HEK293 (cell line): ENCODE results near the gene HNRNPH2.

Experiments used
- EGR2 ChIP-seq: fragments of 450-650 bp; formaldehyde crosslinking; IDR thresholded peaks from 2 replicates; pipeline ENCODE4 v1.5.1; 2016; ENCODE audit warnings: low read depth, missing biosample characterization, missing genetic modification characterization
- GFI1B ChIP-seq: fragments of 450-650 bp; formaldehyde crosslinking; IDR thresholded peaks from 2 replicates; pipeline ENCODE4 v1.5.1; 2016; ENCODE audit warnings: missing biosample characterization, missing genetic modification characterization
- PRDM1 ChIP-seq: fragments of 450-650 bp; formaldehyde crosslinking; IDR thresholded peaks from 2 replicates; pipeline ENCODE4; 2016; ENCODE audit warnings: missing biosample characterization, missing genetic modification characterization
- RBAK ChIP-seq: fragments of 450-650 bp; formaldehyde crosslinking; IDR thresholded peaks from 2 replicates; pipeline ENCODE4 v1.5.1; 2016; ENCODE audit warnings: missing biosample characterization, missing genetic modification characterization
- SP3 ChIP-seq: fragments of 450-650 bp; formaldehyde crosslinking; IDR thresholded peaks from 2 replicates; pipeline ENCODE4 v1.5.1; 2016; ENCODE audit warnings: missing biosample characterization, missing genetic modification characterization
- ZIC2 ChIP-seq: fragments of 450-650 bp; formaldehyde crosslinking; IDR thresholded peaks from 2 replicates; pipeline ENCODE4 v1.5.1; 2016; ENCODE audit warnings: missing biosample characterization, missing genetic modification characterization
- ZNF133 ChIP-seq: fragments of 450-650 bp; formaldehyde crosslinking; IDR thresholded peaks from 2 replicates; pipeline ENCODE4 v1.5.1; 2016; ENCODE audit warnings: missing biosample characterization, missing genetic modification characterization
- ZNF155 ChIP-seq: fragments of 450-650 bp; formaldehyde crosslinking; IDR thresholded peaks from 2 replicates; pipeline ENCODE4 v1.5.1; 2016; ENCODE audit warnings: missing biosample characterization, missing genetic modification characterization
- ZNF266 ChIP-seq: fragments of 450-650 bp; formaldehyde crosslinking; IDR thresholded peaks from 2 replicates; pipeline ENCODE4 v1.5.1; 2016; ENCODE audit warnings: missing biosample characterization, missing genetic modification characterization, low read depth
- ZNF292 ChIP-seq: fragments of 450-650 bp; formaldehyde crosslinking; IDR thresholded peaks from 2 replicates; pipeline ENCODE4 v1.5.1; 2016; ENCODE audit warnings: low read depth, missing biosample characterization, missing genetic modification characterization, borderline replicate concordance
- ZNF311 ChIP-seq: fragments of 450-650 bp; formaldehyde crosslinking; IDR thresholded peaks from 2 replicates; pipeline ENCODE4 v1.5.1; 2017; ENCODE audit warnings: missing biosample characterization, missing genetic modification characterization, borderline replicate concordance
- ZNF416 ChIP-seq: fragments of 450-650 bp; formaldehyde crosslinking; IDR thresholded peaks from 2 replicates; pipeline ENCODE4 v1.5.1; 2016; ENCODE audit warnings: missing biosample characterization, missing genetic modification characterization
- ZNF501 ChIP-seq: fragments of 450-650 bp; formaldehyde crosslinking; IDR thresholded peaks from 2 replicates; pipeline ENCODE4 v1.5.1; 2016; ENCODE audit warnings: missing biosample characterization, missing genetic modification characterization
- ZNF560 ChIP-seq: fragments of 450-650 bp; formaldehyde crosslinking; IDR thresholded peaks from 2 replicates; pipeline ENCODE4 v1.5.1; 2017; ENCODE audit warnings: missing biosample characterization, missing genetic modification characterization, borderline replicate concordance
- ZNF621 ChIP-seq: fragments of 450-650 bp; formaldehyde crosslinking; IDR thresholded peaks from 2 replicates; pipeline ENCODE4 v1.5.1; 2017; ENCODE audit warnings: missing biosample characterization, missing genetic modification characterization
- ZNF843 ChIP-seq: fragments of 450-650 bp; formaldehyde crosslinking; IDR thresholded peaks from 2 replicates; pipeline ENCODE4 v1.5.1; 2016; ENCODE audit warnings: missing biosample characterization, missing genetic modification characterization
- TF ChIP-seq, protein P1 (sequence below): fragments of 450-650 bp; formaldehyde crosslinking; IDR thresholded peaks from 2 replicates; pipeline ENCODE4 v1.5.1; 2016; ENCODE audit warnings: missing biosample characterization, missing genetic modification characterization
- TF ChIP-seq, protein P2 (sequence below): fragments of 450-650 bp; formaldehyde crosslinking; IDR thresholded peaks from 2 replicates; pipeline ENCODE4 v1.5.1; 2016; ENCODE audit warnings: missing biosample characterization, missing genetic modification characterization
- TF ChIP-seq, protein P3 (sequence below): fragments of 450-650 bp; formaldehyde crosslinking; IDR thresholded peaks from 2 replicates; pipeline ENCODE4 v1.5.1; 2017; ENCODE audit warnings: missing biosample characterization, missing genetic modification characterization
- TF ChIP-seq, protein P4 (sequence below): fragments of 450-650 bp; formaldehyde crosslinking; conservative IDR thresholded peaks from 2 replicates; pipeline ENCODE4 v1.5.1; 2016; ENCODE audit warnings: low read depth, missing biosample characterization, missing genetic modification characterization
- TF ChIP-seq, protein P5 (sequence below): fragments of 450-650 bp; formaldehyde crosslinking; IDR thresholded peaks from 2 replicates; pipeline ENCODE4 v1.5.1; 2016; ENCODE audit warnings: missing biosample characterization, missing genetic modification characterization
- TF ChIP-seq, protein P6 (sequence below): fragments of 450-650 bp; formaldehyde crosslinking; IDR thresholded peaks from 2 replicates; pipeline ENCODE4 v1.5.1; 2016; ENCODE audit warnings: missing biosample characterization, missing genetic modification characterization
- TF ChIP-seq, protein P7 (sequence below): fragments of 450-650 bp; formaldehyde crosslinking; IDR thresholded peaks from 2 replicates; pipeline ENCODE4 v1.5.1; 2016; ENCODE audit warnings: missing biosample characterization, missing genetic modification characterization

HNRNPH2 gene

DNA sequence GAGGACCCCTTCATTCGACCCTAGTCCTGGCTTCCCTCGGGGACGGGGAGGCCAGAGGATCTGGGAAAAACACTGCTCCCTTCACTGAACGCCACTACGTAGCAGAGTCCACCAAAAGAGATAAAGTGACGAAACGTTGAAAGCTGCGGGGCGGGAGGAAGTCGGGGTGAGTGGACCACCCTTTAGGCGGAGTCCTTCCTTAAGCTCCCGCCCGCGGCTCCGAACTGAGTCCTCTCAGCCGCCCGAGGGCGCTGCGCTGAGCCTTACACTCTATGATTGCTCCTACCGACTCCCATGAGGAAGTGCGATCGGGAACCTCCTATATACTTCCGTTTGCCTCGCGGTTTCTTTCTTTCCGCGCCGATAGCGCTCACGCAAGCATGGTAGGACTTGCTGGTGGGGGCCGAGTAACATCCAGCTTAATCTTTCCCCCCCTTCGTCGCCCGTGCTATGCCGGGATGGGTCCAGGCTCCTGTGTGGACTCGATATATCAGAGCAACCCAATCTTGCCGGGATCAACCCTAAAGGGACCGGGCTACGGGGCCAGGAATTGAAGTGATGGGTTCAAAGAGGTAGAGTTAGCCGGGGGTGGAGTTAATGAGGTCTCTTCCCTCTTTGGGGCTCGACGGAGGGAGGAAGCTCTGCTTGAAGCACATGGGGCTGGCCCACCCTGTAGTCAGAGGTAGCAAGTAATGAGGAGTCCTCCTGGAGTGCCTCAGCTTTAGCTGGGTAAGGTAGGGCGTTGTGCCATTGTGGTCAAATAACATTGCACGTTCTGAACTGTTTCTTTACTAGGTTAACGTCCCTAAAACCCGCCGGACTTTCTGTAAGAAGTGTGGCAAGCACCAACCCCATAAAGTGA is 17.1 kb upstream of the HNRNPH2 start, which contains the start of gene RPL36A (continued):
- TF ChIP-seq ZNF560 (tag by site-specific recombination): no peak
- no peak for TF ChIP-seq ZIC2 (tag by site-specific recombination)
- TF ChIP-seq, protein P1, sequence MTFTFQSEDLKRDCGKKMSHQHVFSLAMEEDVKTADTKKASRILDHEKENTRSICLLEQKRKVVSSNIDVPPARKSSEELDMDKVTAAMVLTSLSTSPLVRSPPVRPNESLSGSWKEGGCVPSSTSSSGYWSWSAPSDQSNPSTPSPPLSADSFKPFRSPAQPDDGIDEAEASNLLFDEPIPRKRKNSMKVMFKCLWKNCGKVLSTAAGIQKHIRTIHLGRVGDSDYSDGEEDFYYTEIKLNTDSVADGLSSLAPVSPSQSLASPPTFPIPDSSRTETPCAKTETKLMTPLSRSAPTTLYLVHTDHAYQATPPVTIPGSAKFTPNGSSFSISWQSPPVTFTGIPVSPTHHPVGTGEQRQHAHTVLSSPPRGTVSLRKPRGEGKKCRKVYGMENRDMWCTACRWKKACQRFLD (tag by site-specific recombination): no peak
- TF ChIP-seq EGR2 (tag by site-specific recombination): no peak
- TF ChIP-seq, protein P2, sequence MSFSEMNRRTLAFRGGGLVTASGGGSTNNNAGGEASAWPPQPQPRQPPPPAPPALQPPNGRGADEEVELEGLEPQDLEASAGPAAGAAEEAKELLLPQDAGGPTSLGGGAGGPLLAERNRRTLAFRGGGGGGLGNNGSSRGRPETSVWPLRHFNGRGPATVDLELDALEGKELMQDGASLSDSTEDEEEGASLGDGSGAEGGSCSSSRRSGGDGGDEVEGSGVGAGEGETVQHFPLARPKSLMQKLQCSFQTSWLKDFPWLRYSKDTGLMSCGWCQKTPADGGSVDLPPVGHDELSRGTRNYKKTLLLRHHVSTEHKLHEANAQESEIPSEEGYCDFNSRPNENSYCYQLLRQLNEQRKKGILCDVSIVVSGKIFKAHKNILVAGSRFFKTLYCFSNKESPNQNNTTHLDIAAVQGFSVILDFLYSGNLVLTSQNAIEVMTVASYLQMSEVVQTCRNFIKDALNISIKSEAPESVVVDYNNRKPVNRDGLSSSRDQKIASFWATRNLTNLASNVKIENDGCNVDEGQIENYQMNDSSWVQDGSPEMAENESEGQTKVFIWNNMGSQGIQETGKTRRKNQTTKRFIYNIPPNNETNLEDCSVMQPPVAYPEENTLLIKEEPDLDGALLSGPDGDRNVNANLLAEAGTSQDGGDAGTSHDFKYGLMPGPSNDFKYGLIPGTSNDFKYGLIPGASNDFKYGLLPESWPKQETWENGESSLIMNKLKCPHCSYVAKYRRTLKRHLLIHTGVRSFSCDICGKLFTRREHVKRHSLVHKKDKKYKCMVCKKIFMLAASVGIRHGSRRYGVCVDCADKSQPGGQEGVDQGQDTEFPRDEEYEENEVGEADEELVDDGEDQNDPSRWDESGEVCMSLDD (tag by site-specific recombination): peak; percentile 74; the same call in 1 of the 2 replicates
- TF ChIP-seq ZNF266 (tag by site-specific recombination): no peak
- TF ChIP-seq GFI1B (tag by site-specific recombination): no peak
- TF ChIP-seq, protein P3, sequence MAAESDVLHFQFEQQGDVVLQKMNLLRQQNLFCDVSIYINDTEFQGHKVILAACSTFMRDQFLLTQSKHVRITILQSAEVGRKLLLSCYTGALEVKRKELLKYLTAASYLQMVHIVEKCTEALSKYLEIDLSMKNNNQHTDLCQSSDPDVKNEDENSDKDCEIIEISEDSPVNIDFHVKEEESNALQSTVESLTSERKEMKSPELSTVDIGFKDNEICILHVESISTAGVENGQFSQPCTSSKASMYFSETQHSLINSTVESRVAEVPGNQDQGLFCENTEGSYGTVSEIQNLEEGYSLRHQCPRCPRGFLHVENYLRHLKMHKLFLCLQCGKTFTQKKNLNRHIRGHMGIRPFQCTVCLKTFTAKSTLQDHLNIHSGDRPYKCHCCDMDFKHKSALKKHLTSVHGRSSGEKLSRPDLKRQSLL (tag by site-specific recombination): no peak
- TF ChIP-seq, protein P4, sequence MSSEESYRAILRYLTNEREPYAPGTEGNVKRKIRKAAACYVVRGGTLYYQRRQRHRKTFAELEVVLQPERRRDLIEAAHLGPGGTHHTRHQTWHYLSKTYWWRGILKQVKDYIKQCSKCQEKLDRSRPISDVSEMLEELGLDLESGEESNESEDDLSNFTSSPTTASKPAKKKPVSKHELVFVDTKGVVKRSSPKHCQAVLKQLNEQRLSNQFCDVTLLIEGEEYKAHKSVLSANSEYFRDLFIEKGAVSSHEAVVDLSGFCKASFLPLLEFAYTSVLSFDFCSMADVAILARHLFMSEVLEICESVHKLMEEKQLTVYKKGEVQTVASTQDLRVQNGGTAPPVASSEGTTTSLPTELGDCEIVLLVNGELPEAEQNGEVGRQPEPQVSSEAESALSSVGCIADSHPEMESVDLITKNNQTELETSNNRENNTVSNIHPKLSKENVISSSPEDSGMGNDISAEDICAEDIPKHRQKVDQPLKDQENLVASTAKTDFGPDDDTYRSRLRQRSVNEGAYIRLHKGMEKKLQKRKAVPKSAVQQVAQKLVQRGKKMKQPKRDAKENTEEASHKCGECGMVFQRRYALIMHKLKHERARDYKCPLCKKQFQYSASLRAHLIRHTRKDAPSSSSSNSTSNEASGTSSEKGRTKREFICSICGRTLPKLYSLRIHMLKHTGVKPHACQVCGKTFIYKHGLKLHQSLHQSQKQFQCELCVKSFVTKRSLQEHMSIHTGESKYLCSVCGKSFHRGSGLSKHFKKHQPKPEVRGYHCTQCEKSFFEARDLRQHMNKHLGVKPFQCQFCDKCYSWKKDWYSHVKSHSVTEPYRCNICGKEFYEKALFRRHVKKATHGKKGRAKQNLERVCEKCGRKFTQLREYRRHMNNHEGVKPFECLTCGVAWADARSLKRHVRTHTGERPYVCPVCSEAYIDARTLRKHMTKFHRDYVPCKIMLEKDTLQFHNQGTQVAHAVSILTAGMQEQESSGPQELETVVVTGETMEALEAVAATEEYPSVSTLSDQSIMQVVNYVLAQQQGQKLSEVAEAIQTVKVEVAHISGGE: peak; percentile 92
- TF ChIP-seq SP3 (tag by site-specific recombination): peak; percentile 87
- 0 out of 2 replicates have a peak, but pooled peaks have one; percentile 38 for TF ChIP-seq ZNF133 (tag by site-specific recombination)
- TF ChIP-seq, protein P5, sequence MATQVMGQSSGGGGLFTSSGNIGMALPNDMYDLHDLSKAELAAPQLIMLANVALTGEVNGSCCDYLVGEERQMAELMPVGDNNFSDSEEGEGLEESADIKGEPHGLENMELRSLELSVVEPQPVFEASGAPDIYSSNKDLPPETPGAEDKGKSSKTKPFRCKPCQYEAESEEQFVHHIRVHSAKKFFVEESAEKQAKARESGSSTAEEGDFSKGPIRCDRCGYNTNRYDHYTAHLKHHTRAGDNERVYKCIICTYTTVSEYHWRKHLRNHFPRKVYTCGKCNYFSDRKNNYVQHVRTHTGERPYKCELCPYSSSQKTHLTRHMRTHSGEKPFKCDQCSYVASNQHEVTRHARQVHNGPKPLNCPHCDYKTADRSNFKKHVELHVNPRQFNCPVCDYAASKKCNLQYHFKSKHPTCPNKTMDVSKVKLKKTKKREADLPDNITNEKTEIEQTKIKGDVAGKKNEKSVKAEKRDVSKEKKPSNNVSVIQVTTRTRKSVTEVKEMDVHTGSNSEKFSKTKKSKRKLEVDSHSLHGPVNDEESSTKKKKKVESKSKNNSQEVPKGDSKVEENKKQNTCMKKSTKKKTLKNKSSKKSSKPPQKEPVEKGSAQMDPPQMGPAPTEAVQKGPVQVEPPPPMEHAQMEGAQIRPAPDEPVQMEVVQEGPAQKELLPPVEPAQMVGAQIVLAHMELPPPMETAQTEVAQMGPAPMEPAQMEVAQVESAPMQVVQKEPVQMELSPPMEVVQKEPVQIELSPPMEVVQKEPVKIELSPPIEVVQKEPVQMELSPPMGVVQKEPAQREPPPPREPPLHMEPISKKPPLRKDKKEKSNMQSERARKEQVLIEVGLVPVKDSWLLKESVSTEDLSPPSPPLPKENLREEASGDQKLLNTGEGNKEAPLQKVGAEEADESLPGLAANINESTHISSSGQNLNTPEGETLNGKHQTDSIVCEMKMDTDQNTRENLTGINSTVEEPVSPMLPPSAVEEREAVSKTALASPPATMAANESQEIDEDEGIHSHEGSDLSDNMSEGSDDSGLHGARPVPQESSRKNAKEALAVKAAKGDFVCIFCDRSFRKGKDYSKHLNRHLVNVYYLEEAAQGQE (tag by site-specific recombination): no peak; the same call in 1 of the 2 replicates
- peak; percentile 61; the same call in 1 of the 2 replicates for TF ChIP-seq ZNF843 (tag by site-specific recombination)
- no peak for TF ChIP-seq ZNF621 (tag by site-specific recombination)
- TF ChIP-seq ZNF501 (tag by site-specific recombination): peak; percentile 91
- TF ChIP-seq, protein P6, sequence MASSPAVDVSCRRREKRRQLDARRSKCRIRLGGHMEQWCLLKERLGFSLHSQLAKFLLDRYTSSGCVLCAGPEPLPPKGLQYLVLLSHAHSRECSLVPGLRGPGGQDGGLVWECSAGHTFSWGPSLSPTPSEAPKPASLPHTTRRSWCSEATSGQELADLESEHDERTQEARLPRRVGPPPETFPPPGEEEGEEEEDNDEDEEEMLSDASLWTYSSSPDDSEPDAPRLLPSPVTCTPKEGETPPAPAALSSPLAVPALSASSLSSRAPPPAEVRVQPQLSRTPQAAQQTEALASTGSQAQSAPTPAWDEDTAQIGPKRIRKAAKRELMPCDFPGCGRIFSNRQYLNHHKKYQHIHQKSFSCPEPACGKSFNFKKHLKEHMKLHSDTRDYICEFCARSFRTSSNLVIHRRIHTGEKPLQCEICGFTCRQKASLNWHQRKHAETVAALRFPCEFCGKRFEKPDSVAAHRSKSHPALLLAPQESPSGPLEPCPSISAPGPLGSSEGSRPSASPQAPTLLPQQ (tag by site-specific recombination): peak; percentile 81
- TF ChIP-seq PRDM1 (tag by site-specific recombination): no peak
- TF ChIP-seq ZNF292: no peak
- no peak for TF ChIP-seq RBAK
- no peak for TF ChIP-seq ZNF155
- TF ChIP-seq ZNF416 (tag by site-specific recombination): no peak
- TF ChIP-seq ZNF311: no peak
- TF ChIP-seq, protein P7, sequence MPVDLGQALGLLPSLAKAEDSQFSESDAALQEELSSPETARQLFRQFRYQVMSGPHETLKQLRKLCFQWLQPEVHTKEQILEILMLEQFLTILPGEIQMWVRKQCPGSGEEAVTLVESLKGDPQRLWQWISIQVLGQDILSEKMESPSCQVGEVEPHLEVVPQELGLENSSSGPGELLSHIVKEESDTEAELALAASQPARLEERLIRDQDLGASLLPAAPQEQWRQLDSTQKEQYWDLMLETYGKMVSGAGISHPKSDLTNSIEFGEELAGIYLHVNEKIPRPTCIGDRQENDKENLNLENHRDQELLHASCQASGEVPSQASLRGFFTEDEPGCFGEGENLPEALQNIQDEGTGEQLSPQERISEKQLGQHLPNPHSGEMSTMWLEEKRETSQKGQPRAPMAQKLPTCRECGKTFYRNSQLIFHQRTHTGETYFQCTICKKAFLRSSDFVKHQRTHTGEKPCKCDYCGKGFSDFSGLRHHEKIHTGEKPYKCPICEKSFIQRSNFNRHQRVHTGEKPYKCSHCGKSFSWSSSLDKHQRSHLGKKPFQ (tag by site-specific recombination): 0 out of 2 replicates have a peak, but pooled peaks have one; percentile 37
